Kidney (tissue), 14 donors: ENCODE measurements around the gene PHF21B. TPM values are rescaled to one million over a fixed set of nuclear protein-coding genes. Genes with fewer than 3 reads are reported as not detected.
A peak's percentile ranks its signal among the peaks of the same experiment; 100 is the strongest.

Source experiments
- DNase-seq, 5 donors: peaks; one replicate each; pipeline ENCODE4 v3.0.0-alpha.2; 2013 to 2020
- FAIRE-seq: peaks from 2 replicates; lab custom pipeline; 2012; peaks lifted over from hg19 to GRCh38; lab: Jason Lieb, UNC
- H3K27ac ChIP-seq, 2 donors: one replicate each; pipeline ENCODE4 v1.7.0; 2013; ENCODE audit warnings: low read depth in 2 of 2, low read length in 2 of 2, inconsistent platforms in 1 of 2
- H3K27me3 ChIP-seq: one replicate; pipeline ENCODE4 v1.7.1; 2013; ENCODE audit warnings: low read length, inconsistent platforms; ENCODE audit not compliant: control insufficient read depth, insufficient read depth
- H3K36me3 ChIP-seq, 3 donors: one replicate each; pipeline versions ENCODE4 v1.7.0 to v1.7.1; 2013; ENCODE audit warnings: low read length in 3 of 3, control low read depth in 1 of 3, inconsistent platforms in 1 of 3; ENCODE audit not compliant: insufficient read depth in 3 of 3, control insufficient read depth in 2 of 3
- H3K4me1 ChIP-seq, 3 donors: one replicate each; pipeline versions ENCODE4 v1.7.0 to v1.7.1; 2013; ENCODE audit warnings: low read length in 3 of 3, inconsistent platforms in 1 of 3, low read depth in 1 of 3; ENCODE audit not compliant: control insufficient read depth in 2 of 3, insufficient read depth in 2 of 3
- H3K4me3 ChIP-seq, 3 donors: one replicate each; pipeline versions ENCODE4 v1.7.0 to v1.8.1; 2013; ENCODE audit warnings: low read length in 3 of 3, control low read depth in 1 of 3, inconsistent platforms in 1 of 3
- H3K9ac ChIP-seq, 3 donors: one replicate each; pipeline versions ENCODE4 v1.7.0 to v1.7.1; 2013; ENCODE audit warnings: low read length in 3 of 3, control low read depth in 1 of 3, inconsistent platforms in 1 of 3
- H3K9me3 ChIP-seq, 3 donors: one replicate each; pipeline versions ENCODE4 v1.7.0 to v1.7.1; 2013; ENCODE audit warnings: low read length in 3 of 3, control low read depth in 1 of 3, inconsistent platforms in 1 of 3; ENCODE audit not compliant: control insufficient read depth in 2 of 3, insufficient read depth in 1 of 3
- CTCF ChIP-seq: IDR thresholded peaks from 3 replicates; pipeline ENCODE4 v1.5.1; 2012; ENCODE audit warnings: mild to moderate bottlenecking, moderate library complexity, borderline replicate concordance; ENCODE audit not compliant: insufficient read depth; ENCODE audit errors: extremely low read depth
- intact Hi-C: fragments of 100-400 bp; cut with DNase I; formaldehyde crosslinking; loops from one replicate; pipeline ENCODE4 v1.11.1; 2022
- polyA plus RNA-seq: library from polyadenylated mRNA; stranded (reverse); fragments of 350-450 nt; fragmentation: Illumina TruSeq; extraction: RNeasy Lipid Tissue Mini Kit (QIAGEN cat#74804); gene quantifications from one replicate; pipeline ENCODE4 v1.2.3, GENCODE V29; 2014; ENCODE audit warnings: low read depth, low replicate concordance; ENCODE audit not compliant: insufficient read depth
- total RNA-seq: library from RNA; stranded (reverse); fragmentation: NEBNext Ultra II Directional; extraction: Animal tissue kit (Norgen Biotek cat#: 25700); gene quantifications from one replicate; pipeline ENCODE4 v1.2.1, GENCODE V29; 2021
- donor health status: control.
- donor health status: control.
- donor health status: control.
- donor health status: control.
- donor health status: control.
- donor health status: DM: yes; HTN: yes; CAD: no.
- donor health status: Normal renal cell carcinoma (clear cell type).

PHF21B gene
- total and polyA plus RNA-seq, 2 donors from 2014 or later = 1.1 to 2.8 TPM

GRCh38 chr22:44931077-44931540 lies 78.7 kb downstream of the PHF21B start:
- H3K9me3 ChIP-seq = no peaks in the 10 kb centered on the region
- H3K27ac ChIP-seq = no peak overlapping the region
- intact Hi-C loops = no loop called here
- H3K9ac ChIP-seq = no peak overlapping the region
- DNase-seq (peak; percentile 70 to 87 (median 78)), FAIRE-seq (no peak)
- peaks cover 0 to 2% (median 0%) of the 10 kb centered on the region in 3 donors for H3K4me1 ChIP-seq
- no peak for TF ChIP-seq CTCF
- H3K4me3 ChIP-seq = no peak overlapping the region
- H3K27me3 ChIP-seq = no peaks in the 10 kb centered on the region
- H3K36me3 ChIP-seq = no peaks in the 10 kb centered on the region

GRCh38 chr22:44930711-44931035 lies 79.1 kb downstream of the PHF21B start:
- Histone ChIP-seq H3K27ac (no peak overlapping the region), H3K4me3 (no peak overlapping the region), H3K4me1 (peaks cover 0 to 2% (median 0%) of the 10 kb centered on the region in 3 donors), H3K27me3 (no peaks in the 10 kb centered on the region), H3K36me3 (no peaks in the 10 kb centered on the region), H3K9ac (no peak overlapping the region), H3K9me3 (no peaks in the 10 kb centered on the region)
- DNase-seq = peak in 1 of 5 donors; percentile 43
- no peak for TF ChIP-seq CTCF
- intact Hi-C loops = no loop called here
- FAIRE-seq = no peak

- Histone ChIP-seq H3K36me3 (no peaks in the 10 kb centered on the region), H3K27ac (no peak overlapping the region), H3K9me3 (no peaks in the 10 kb centered on the region), H3K9ac (no peak overlapping the region), H3K4me1 (peaks cover 0 to 2% (median 0%) of the 10 kb centered on the region in 3 donors), H3K4me3 (no peak overlapping the region), H3K27me3 (no peaks in the 10 kb centered on the region)
- FAIRE-seq (no peak), DNase-seq (peak in 1 of 5 donors; percentile 54)
- no peak for TF ChIP-seq CTCF
- intact Hi-C loops = no loop called here
Observed at GRCh38 chr22:44930016-44930710, 79.6 kb downstream of the PHF21B start.
